Measurements from ENCODE around the gene BNIP3.

- TF ChIP-seq ZNF565 (CRISPR knock-in tag; conservative IDR thresholded peaks at IDR 0.05; ENCODE audit: low read depth) (no peak), BACH2 (CRISPR knock-in tag; IDR thresholded peaks at IDR 0.05; ENCODE audit: borderline replicate concordance) (no peak), ZFP30 (CRISPR knock-in tag; IDR thresholded peaks at IDR 0.05) (no peak), ZFP3 (CRISPR knock-in tag; IDR thresholded peaks at IDR 0.05) (no peak), CSRNP3 (CRISPR knock-in tag; IDR thresholded peaks at IDR 0.05) (no peak), SNAI2 (CRISPR knock-in tag; IDR thresholded peaks at IDR 0.05) (no peak), PATZ1 (CRISPR knock-in tag; IDR thresholded peaks at IDR 0.05; ENCODE audit: borderline replicate concordance) (no peak), TOX (CRISPR knock-in tag; IDR thresholded peaks at IDR 0.05; ENCODE audit: borderline replicate concordance) (no peak), POU6F1 (CRISPR knock-in tag; IDR thresholded peaks at IDR 0.05; ENCODE audit: borderline replicate concordance, low read depth) (no peak), ESRRG (CRISPR knock-in tag; IDR thresholded peaks at IDR 0.05) (no peak), ARNTL (CRISPR knock-in tag; IDR thresholded peaks at IDR 0.05; ENCODE audit: borderline replicate concordance, low read depth) (no peak)
These were observed 43.0 kb downstream of the BNIP3 start for GRCh38 chr10:131938681-131939080.

Measured in SK-N-SH treated with all-trans-retinoic acid at 6 μM for 48 hours (cell line).